H54 (cell line): ENCODE data around the gene LRRC74A.

Experiments used
- DNase-seq: peaks from one replicate; pipeline ENCODE4 v3.0.0; 2011; ENCODE audit warnings: low spot score, mixed read lengths; ENCODE audit not compliant: insufficient read length
- FAIRE-seq: peaks from 3 replicates; lab custom pipeline; 2011; peaks lifted over from hg19 to GRCh38; lab: Jason Lieb, UNC
- POLR2A ChIP-seq: IDR thresholded peaks from 2 replicates; pipeline ENCODE4 v1.6.1; 2011; ENCODE audit warnings: low read depth, mild to moderate bottlenecking, low read length

LRRC74A gene

DNA sequence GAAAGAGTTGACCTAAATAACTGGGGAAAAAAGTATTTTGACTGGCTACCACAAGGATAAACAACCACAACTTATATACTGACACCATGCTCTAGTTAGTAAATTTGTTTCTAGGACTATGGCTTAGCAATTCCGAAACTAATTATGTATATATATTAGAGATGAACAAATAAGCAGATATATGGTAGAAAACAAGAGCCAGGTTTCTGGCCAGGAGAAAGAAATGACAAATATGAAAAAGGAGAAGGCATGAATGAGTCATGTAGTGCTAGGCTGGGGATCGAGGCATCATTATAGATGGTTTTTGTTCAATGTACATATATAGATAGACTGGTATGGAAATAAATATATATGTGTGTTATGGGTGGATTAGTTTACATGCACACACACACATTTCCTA lies 5.5 kb upstream of the LRRC74A start:
- DNase-seq (no peak), FAIRE-seq (no peak)
- no peak for TF ChIP-seq POLR2A

DNA sequence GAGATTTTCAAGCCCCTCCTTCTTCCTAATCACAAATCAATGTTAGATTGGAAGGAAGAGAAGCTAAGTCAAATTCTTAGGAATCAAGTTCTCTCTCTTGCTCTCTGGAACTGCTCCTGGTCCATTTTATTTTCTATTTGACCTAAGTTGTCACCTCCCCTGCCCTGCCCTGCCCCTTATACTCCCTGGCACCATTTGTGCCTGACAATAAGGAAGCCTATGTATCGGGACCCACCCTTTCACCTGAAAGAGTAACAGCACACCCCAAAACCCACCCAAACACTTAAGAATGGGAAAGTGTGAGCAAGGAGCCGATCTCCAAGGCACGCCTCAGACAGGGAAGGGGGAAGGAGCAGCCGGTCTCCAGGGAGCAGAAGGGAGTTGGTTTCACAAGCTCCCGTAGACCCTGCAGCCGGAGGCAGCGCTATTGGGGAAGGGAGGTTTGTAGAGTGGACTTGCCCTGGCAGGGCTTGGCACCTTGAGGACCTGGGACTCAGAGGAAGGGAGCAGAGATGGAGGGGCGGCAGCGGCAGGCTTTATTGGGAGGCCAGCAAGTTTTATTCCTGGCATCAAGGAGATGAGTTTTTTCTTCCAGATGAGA lies 1.6 kb downstream of the LRRC74A start:
- no peak for FAIRE-seq
- DNase-seq = no peak
- no peak for TF ChIP-seq POLR2A

DNA sequence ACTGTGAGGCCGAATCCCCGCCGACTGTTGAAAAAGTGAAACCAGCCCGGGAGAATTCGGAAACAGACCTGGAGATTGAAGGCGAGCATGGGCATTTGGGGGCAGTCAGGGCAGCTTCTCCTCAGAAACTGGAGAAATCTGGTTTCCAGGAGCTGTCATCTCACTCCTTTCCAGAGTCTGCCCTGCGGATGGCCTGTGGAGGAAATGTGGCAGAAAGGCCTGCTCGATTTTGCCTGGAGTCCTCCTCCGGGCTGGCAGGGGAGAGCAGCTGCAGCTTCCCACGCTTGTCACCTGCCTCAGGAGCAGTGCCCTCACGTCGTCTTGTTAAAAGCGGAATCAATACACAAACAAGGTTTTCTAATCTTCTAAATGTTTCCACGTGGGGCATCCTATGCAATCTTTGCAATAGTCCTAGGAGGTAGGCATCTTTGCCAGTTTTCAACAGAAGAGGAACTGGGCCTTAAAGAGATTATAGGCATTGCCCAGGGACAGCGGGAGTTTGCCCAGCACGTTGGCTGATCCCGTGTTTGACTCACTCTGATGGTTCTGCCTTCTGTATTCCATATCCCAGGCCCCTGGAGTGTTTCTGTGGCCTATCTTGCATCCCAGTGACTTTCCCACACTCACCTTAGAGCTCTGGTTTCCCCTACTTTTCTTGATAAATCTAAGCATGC lies 2.3 kb downstream of the LRRC74A start:
- FAIRE-seq = no peak

DNA sequence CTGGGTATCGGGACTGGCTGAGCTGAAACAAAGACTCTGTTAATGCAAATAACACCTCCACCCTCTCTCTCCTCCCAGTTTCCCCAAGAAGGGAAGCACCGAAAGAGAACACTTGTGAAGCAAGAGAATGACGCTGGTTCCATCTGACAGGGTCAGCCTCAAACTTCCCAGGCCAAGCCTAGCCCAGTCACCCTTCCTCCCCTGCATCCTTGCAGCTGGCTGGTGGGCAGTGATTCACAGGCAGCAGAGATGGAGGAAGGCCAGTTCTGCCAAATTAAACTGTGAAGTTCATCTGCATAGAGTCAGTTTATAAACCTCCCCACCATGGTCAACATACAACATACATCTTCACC lies 2.8 kb downstream of the LRRC74A start:
- FAIRE-seq = no peak
- DNase-seq = no peak
- TF ChIP-seq POLR2A = no peak

More for the DNA sequence above, 2.3 kb downstream of the LRRC74A start:
- no peak for DNase-seq
- TF ChIP-seq POLR2A = no peak

DNA sequence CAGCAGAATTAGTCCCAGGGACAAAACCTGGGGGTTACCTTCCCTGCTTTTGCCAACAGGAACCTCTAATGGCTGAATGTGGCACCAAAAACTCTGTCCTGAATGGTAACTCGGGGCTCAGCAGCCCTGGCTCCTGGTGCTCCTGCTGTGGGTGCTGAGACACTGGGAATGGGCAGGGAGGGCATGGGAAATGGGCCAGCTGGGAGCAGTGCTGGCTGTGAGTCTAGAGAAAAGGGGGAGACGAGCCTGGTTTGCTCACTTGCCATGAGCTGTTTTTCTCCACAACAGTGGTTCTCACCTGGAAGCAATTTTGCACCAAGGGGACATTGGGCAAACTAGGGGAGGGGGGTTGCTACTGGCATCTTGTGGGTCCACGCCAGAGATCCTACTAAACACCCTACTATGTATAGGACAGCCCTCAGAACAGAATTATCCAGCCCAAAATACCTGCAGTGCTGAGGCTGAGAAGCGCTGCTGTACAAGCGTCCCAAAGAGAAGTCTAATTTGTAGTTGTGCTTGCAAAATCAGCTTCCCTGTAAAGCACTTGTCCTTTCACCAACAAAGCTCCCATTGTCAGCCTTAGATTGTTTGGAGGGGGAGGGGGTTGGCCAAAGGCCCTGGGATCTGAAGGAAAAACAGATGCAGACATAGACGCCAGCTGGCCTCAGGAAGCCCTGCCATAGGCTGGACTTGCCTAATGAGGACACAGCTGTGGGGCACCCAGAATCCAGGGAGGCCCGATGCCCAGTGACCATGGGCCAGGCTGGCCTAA lies 3.6 kb downstream of the LRRC74A start:
- FAIRE-seq (no peak), DNase-seq (no peak)

DNA sequence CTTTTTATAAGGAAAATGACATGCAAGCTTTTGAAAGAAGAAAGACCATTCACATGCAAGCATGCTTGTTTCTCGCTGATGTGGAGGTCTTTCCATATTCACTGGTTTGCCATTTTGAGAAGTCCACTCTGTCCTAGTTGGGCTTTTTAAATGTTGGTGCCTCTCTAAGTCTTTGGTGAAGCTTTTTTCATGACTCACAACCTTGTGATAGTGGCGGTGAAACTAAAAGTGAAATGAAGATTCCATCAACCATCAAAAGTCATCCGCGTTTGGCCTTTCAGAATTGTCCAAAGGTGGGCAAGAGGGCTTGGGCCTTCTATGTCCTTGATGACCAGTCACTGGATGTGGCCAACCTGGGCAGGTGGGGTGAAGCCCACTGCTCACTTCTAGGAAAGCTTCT lies 4.3 kb downstream of the LRRC74A start:
- TF ChIP-seq POLR2A = no peak
- DNase-seq (no peak), FAIRE-seq (no peak)

More for the DNA sequence above, 3.6 kb downstream of the LRRC74A start:
- TF ChIP-seq POLR2A = no peak

DNA sequence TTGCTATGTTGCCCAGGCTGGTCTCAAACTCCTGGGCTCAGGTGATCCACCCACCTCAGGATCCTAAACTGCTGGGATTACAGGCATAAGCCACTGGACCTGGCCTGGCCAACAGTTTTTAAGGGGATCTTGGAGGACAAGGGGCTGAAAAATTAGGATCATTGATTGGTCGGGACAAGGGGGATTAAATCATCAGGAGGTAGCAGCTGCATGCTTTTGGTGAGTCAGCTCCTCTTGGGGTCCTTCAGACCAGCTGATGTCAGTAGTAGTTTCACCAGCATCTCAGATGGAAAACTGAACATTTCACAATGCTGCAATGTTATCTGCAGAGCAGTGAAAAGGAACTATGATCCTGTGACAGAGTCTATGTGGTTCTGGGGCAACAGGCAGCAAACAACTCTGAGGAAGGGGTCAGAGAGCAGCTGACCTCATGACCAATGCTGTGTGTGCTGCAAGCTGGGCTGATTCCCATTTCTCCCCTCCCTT lies 6.3 kb downstream of the LRRC74A start:
- TF ChIP-seq POLR2A = no peak
- FAIRE-seq = no peak
- DNase-seq = no peak

DNA sequence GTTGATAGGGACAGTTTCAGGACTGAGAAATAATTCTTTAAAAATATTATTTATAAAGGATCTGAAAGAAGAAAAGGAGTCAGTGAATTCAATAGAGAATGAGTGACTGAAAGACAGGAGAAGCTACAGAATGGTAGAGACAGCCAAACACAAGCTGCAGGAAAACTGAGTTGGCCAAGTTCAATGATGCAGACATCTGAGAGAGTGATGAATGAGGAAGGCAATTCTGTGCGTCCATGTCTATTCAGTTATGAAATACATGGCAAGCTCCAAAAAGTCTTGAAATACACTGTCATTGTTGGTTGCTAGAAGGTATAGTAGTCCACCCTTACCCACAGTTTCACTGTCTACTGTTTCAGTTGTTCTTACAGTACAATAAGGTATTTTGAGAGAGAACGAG lies 6.8 kb downstream of the LRRC74A start:
- TF ChIP-seq POLR2A = no peak
- FAIRE-seq (no peak), DNase-seq (no peak)

DNA sequence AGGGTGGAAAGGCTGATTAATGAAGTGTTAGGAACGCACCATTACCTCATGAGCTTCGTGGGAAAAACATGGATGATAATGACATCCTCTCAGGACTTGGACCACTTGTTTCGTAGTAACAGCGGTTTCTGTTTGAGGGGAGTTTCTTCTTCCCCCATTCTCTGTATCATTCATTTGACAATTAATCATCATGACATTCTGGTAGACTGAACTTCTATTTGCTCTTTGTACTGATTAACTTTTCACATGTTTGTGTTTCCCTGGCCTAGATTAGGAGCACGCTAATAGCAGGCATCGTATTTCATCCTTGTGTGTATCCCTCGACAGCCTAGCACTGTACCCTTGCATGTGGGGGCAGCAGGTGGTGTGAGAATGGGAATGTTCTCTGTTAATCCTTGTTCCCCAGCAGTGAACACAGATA lies 8.0 kb downstream of the LRRC74A start:
- TF ChIP-seq POLR2A = no peak
- FAIRE-seq (no peak), DNase-seq (no peak)

DNA sequence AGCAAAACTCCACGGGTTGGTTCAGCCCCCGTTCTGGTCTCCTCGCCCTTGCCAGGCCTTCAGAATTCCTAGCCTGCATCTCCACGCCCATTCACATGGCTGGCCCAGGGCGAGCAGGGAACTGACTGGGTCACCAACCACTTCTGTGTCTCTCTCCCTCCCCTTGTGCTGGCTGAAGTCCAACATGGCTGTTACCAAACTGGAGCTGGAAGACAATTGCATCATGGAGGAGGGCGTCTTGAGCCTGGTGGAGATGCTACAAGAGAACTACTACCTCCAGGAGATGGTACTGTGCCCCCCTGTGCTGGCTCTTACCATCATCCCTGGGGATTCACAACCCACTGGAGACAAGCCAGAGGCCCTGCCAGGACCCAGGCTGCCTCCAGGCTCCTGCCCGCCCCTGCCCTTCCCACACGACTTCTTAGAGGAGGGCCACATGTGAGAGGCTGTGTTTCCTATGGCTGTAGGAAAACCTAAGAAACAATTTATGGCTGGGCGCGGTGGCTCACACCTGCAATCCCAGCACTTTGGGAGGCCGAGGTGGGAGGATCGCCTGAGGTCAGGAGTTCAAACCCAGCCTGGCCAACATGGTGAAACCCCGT lies 9.9 kb downstream of the LRRC74A start:
- no peak for TF ChIP-seq POLR2A
- no peak for FAIRE-seq
- DNase-seq = no peak

DNA sequence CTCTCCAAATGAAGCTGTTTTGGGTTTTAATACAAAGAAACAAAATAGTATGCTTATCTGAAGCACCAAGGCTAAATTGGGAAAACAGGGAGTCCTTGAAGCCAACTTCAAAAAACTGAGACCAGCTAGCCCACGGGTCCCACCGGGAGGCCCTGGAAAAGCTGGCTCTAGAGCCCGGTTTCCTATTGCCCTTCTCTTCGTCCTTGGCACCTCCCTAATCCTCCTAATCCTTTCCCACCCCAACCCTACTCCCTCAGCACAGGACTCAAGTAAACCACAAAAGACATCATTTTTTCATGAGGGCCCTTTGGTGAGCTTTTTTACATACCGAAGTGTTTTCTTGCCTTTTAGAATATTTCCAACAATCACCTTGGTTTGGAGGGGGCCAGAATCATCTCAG lies 11.3 kb downstream of the LRRC74A start:
- no peak for FAIRE-seq
- DNase-seq = no peak
- TF ChIP-seq POLR2A = no peak

DNA sequence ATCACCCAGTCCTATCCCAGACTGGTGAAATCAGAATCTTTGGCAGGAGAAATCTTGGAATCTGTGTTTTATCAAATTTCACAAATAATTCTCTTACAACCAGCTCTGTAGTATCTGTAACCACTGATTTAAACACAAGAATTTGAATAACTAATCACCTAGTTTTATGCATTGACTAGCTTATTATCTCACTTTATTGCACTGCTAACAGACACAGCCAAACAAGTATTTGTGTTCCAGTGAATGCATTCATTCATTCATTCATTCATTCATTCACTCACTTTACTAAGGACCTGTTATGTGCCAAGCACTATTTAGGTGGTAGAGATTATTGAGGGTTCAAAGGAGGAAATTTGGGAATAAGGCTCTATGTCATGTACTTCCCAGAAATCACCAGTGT lies 16.2 kb downstream of the LRRC74A start:
- DNase-seq = no peak
- FAIRE-seq = no peak
- no peak for TF ChIP-seq POLR2A

DNA sequence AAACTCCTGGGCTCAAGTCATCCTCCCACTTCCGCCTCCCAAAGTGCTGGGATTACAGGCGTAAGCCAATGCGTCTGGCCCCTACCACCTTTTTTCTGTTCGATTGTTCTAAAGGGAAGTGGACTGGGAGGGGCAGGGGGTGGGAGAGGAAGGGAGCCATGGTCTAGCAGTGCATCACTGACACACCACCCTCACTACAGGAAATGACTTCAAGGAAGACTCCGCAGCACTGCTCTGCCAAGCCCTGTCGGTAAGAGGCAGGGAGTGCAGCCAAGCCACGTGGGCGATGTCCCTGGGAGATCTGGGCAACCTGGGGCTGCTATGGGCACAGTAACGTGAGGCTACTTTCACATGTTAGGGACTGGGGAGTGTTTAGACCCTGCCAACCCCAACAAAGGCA lies 18.0 kb downstream of the LRRC74A start:
- no peak for FAIRE-seq
- peak; percentile 40 for DNase-seq
- TF ChIP-seq POLR2A = no peak
